Activated naive CD4-positive, alpha-beta T cell treated with Interleukin-2 at 50 U/mL for 16 hours (primary cell): Measurements from ENCODE around the gene HSD17B11.
"Not testable (repeated sequence)": the region's sequence is repeated elsewhere in the genome, so short reads cannot be mapped to it uniquely, and the experiment has no call there.

Experiments used
- DNase-seq: peaks from one replicate; pipeline ENCODE4 v3.0.0-alpha.2; 2020

The HSD17B11 gene

DNA sequence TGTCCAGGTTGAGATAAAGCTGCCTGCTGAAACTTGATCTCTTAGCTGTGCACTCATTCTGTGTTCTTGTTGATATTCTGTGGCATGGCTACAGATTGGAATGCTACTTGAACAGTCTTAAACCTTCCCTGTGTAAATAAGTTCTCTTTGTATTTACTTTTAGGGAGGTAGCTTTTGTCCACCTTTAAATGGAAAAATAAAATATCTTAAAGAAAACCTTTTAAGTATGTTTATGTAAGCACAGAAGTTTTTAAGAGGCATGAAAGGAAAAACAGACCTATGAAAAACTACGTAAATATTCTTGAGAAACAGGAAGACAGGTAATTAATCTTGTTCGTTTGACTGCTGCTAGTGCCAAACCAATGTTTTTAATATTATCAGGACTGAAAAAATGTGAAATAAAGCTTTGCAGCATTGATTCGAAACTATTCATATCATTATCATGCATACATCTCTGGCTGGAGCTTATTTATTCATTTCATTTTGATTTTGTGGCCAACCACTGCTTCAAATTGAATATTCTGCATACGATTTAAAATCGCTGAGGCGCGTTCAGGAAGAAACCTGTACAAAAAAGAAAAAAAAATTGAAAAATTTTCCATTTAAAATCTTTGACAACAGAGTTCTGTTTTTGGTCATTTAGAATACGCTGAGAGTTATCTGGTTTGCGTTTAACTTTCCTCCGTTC, 86.1 kb downstream of the HSD17B11 start:
- DNase-seq, result no peak

DNA sequence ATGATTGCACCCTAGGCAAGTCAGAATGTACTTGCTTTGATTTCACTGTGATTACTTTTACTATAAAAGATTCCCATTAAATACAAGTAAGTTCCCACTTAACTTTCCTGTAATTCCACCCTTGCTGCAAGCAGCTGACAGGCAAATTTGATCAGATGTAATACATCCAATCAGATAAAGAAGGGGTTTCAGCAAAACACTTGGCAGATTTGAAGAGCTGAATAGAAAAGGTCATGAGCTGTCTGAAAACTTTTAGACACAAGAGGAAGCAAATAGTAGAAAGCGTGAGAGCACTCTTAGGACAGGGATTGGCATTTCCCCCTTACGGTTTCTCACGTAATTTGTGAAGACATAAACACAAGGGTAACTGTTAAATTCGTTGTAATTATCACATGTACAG, 91.1 kb downstream of the HSD17B11 start:
- DNase-seq, result no peak

GRCh38 chr4:87298362-87298761, 92.6 kb downstream of the HSD17B11 start:
- DNase-seq, result no peak

GRCh38 chr4:87294911-87295310, 96.1 kb downstream of the HSD17B11 start:
- not testable (repeated sequence) for DNase-seq

- not testable (repeated sequence) for DNase-seq
Observed at GRCh38 chr4:87293889-87294288, 97.1 kb downstream of the HSD17B11 start.

DNA sequence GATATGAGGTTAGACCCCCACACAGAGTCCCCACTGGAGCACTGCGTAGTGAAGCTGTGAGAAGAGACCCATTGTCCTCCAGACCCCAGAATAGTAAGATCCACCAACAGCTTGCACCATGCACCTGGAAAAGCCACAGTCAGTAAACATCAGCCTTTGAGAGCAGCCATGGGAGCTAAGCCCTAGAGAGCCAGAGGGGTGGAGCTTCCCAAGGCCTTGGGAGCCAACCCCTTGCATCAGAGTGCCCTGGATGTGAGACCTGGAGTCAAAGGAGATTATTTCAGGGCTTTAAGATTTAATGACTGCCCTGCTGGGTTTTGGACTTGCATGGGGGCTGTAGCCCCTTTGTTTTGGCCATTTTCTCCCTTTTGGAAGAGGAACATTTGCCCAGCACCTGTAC, 104.0 kb downstream of the HSD17B11 start:
- no peak for DNase-seq
